GM12872 (cell line): ENCODE results near the gene ATXN1.

Experiments used
- TF ChIP-seq, protein P1 (sequence below): IDR thresholded peaks from 3 replicates; pipeline ENCODE4 v1.5.1; 2011; ENCODE audit warnings: low read depth, mild to moderate bottlenecking, low read length, moderate library complexity; ENCODE audit not compliant: insufficient read depth

ATXN1 gene

DNA sequence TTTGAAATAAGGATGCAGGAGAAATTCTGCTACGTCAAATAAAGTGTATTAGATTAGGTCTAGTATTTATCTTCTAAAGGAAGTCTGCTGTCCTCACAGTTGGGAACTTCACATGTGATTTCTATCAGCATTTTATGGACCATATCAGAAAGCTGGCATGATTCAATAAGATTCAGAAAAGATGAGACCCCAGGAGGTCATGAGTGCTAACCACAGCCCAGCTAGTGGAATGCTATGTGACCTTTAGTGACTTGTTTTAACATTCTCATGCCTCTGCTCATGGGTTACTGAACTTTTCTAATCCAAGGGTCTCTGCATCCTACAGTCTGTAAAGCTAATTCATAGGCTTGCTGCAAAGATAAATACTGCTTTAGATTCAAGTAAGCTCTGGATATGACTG is 372.8 kb downstream of the ATXN1 start:
- TF ChIP-seq, protein P1, sequence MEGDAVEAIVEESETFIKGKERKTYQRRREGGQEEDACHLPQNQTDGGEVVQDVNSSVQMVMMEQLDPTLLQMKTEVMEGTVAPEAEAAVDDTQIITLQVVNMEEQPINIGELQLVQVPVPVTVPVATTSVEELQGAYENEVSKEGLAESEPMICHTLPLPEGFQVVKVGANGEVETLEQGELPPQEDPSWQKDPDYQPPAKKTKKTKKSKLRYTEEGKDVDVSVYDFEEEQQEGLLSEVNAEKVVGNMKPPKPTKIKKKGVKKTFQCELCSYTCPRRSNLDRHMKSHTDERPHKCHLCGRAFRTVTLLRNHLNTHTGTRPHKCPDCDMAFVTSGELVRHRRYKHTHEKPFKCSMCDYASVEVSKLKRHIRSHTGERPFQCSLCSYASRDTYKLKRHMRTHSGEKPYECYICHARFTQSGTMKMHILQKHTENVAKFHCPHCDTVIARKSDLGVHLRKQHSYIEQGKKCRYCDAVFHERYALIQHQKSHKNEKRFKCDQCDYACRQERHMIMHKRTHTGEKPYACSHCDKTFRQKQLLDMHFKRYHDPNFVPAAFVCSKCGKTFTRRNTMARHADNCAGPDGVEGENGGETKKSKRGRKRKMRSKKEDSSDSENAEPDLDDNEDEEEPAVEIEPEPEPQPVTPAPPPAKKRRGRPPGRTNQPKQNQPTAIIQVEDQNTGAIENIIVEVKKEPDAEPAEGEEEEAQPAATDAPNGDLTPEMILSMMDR: no peak

- TF ChIP-seq, protein P1: no peak
Measured at GRCh38 chr6:16386057-16386456, 375.2 kb downstream of the ATXN1 start.

- TF ChIP-seq, protein P1: no peak
Measured at GRCh38 chr6:16383607-16384206, 377.6 kb downstream of the ATXN1 start.

DNA sequence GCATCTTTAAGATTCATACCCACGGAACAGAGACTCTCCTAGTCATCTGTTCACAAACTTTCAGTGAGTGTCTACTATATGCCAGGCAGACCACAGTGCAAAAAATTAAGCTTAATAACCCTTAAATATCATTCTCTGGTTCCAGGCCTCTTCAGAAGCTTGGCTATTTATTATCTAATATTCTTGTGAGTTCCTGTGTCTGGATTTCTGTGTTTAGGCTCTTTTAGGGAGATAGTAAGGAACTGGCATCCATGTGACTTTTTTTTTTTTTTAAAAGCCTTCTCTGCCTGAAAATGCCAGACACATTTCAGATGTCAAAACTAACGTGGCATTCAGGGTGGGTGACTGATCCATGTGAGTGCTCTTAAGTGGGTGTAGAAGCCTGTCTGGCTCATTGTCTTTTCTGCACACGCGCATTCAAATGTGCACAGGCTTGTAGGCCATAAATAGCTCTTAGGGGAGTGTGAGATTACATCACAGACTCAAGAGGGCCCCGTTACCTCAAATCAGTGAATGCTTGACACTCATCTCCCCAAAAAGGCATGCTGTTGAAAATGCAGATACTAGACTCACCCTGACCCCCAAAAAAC is 380.9 kb downstream of the ATXN1 start:
- TF ChIP-seq, protein P1: no peak

DNA sequence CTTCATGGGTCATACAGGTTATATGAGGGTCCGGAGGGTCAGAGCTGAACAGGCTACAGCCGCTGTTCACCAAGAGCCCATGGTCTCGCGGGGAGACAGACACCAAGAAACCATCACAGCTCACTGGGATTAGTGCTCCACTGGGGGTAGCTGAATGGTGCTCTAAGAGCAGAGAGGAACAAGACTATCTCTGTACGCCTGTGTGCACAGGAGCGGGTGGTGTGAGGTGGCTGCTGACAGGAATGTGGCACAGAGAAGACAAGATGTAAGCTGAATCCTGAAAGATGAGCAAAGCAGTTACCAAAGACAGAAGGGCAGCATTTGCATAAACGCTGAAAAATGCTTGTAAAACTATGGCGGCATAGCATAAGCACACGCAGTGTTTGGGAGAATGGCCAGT is 383.8 kb downstream of the ATXN1 start:
- TF ChIP-seq, protein P1: no peak

DNA sequence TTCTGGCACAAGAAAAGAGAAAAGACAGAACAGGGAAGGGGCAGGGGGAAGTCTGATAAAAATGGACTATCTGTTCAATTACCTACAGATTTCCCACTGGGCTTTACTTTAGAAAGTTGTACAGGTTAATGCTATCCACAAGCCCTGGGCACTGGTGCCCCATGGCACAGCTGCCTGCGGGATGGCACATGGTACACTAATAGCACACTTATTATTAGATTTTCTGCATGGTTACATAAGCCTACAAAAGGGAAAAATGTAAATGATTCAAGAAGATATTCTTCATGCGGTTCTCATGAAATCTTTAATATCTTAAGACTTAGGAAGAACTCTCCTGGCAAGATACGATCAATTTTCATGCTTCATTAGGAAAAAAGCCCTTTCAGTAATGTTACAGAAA is 385.4 kb downstream of the ATXN1 start:
- TF ChIP-seq, protein P1: no peak

DNA sequence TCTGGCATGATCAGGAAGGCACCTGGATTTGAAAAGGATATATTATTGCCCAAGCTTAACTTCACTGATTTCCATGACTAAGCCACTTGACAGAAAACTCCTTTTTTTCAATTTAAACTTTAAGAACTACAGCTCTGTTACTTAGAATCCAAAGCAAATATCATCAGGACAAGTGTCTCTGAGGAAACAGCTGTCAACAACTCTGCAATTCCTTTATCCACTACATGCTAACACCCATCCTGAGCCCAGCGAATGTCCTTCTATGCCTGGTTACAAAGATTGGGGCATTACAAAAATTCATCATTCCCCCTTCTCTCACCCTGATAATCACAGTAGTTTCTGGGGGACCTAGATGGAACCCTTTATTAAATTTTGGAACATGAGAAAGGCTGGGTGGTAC is 386.1 kb downstream of the ATXN1 start:
- TF ChIP-seq, protein P1: no peak
